HepG2 (cell line): ENCODE data around the gene KRTAP10-4. TPM values are rescaled to one million over a fixed set of nuclear protein-coding genes. Genes with fewer than 3 reads are reported as not detected.

Source experiments
- ATAC-seq: fragments of 200-7000 bp; cut with Tn5 transposase; 3 replicates; pipeline ENCODE4 v1.9.1; 2020; ENCODE audit warnings: mild to moderate bottlenecking, moderate library complexity
- BruUV-seq: library from RNA; stranded (reverse); fragments of 400-500 nt; replicated peaks from 2 replicates; lab custom pipeline; 2021; lab: Mats Ljungman, UMichigan
- CTCF ChIA-PET: fragments of 300-600 bp; formaldehyde crosslinking; extraction: SDS; loops from one replicate; lab custom pipeline; 2021; ENCODE audit warnings: low total read pairs, inconsistent platforms, low intra/inter-chr PET ratio; lab: Yijun Ruan, JAX
- POLR2A ChIA-PET: fragments of 350-600 bp; sonication (Branson Sonifier 250); formaldehyde crosslinking; loops from one replicate; lab custom pipeline; 2020; ENCODE audit warnings: antibody characterized with exemption, inconsistent platforms; lab: Yijun Ruan, JAX
- DNase-seq: peaks from one replicate; pipeline ENCODE4 v3.0.0-alpha.2; 2015; ENCODE audit warnings: low spot score
- FAIRE-seq: peaks from 3 replicates; lab custom pipeline; 2011; peaks lifted over from hg19 to GRCh38; lab: Jason Lieb, UNC
- H2AFZ ChIP-seq: one replicate; pipeline ENCODE4 v1.6.1; 2011; ENCODE audit warnings: low read length, inconsistent platforms
- H3K27ac ChIP-seq: fragments of 300-600 bp; 3 replicates; pipeline ENCODE4 v1.8.0; 2011; ENCODE audit warnings: mixed run types, mild to moderate bottlenecking, mixed read lengths, low read length, inconsistent platforms; ENCODE audit not compliant: insufficient read depth; ENCODE audit errors: extremely low read length
- H3K27me3 ChIP-seq, 2 experiments: fragments of 200-600 bp in 1 of 2; 2 replicates in 1 of 2; 3 replicates in 1 of 2; pipeline versions ENCODE4 v1.6.0 to v1.8.0; 2011; ENCODE audit warnings: low read length in 2 of 2, mild to moderate bottlenecking in 2 of 2, moderate library complexity in 2 of 2, inconsistent platforms in 1 of 2; ENCODE audit not compliant: insufficient read depth in 2 of 2, control insufficient read depth in 1 of 2
- H3K36me3 ChIP-seq, 2 experiments: fragments of 200-600 bp in 1 of 2; replicated peaks in 1 of 2; 2 replicates in 1 of 2; 3 replicates in 1 of 2; pipeline versions ENCODE4 v1.5.1 to v1.8.0; 2011; ENCODE audit warnings: low read length in 2 of 2, inconsistent platforms in 1 of 2; ENCODE audit not compliant: insufficient read depth in 2 of 2, control insufficient read depth in 1 of 2
- H3K4me1 ChIP-seq: 2 replicates; pipeline ENCODE4 v1.5.1; 2012; ENCODE audit warnings: low read length, inconsistent platforms; ENCODE audit not compliant: insufficient read depth
- H3K4me2 ChIP-seq: 2 replicates; pipeline ENCODE4 v1.6.0; 2011; ENCODE audit warnings: low read depth, low read length, inconsistent platforms
- H3K4me3 ChIP-seq, 3 experiments: fragments of 200-600 bp in 1 of 3; sonication (generic), shearing (Covaris generic) in 1 of 3; replicated peaks in 1 of 3; 2 replicates each; pipeline ENCODE4 v1.5.1; 2011 to 2016; ENCODE audit warnings: low read length in 3 of 3, inconsistent platforms in 2 of 3, low read depth in 2 of 3, mild to moderate bottlenecking in 2 of 3, control low read depth in 1 of 3, mixed read lengths in 1 of 3; ENCODE audit not compliant: insufficient read depth in 1 of 3
- H3K79me2 ChIP-seq: one replicate; pipeline ENCODE4 v1.6.1; 2011; ENCODE audit warnings: low read length, inconsistent platforms; ENCODE audit not compliant: insufficient read depth
- H3K9ac ChIP-seq: 2 replicates; pipeline ENCODE4 v1.6.0; 2011; ENCODE audit warnings: mild to moderate bottlenecking, low read depth, low read length, inconsistent platforms; ENCODE audit not compliant: insufficient read depth
- H3K9me3 ChIP-seq: 2 replicates; pipeline ENCODE4 v1.5.1; 2012; ENCODE audit warnings: mild to moderate bottlenecking, low read length
- H4K20me1 ChIP-seq: 2 replicates; pipeline ENCODE4 v1.6.0; 2011; ENCODE audit warnings: inconsistent platforms, mild to moderate bottlenecking, low read length, moderate library complexity; ENCODE audit not compliant: insufficient read depth
- E2F5 ChIP-seq: sonication (generic); formaldehyde crosslinking; conservative IDR thresholded peaks from 2 replicates; pipeline ENCODE4 v1.4.0; 2020; ENCODE audit warnings: missing genetic modification reagents
- MAF1 ChIP-seq: sonication (generic); formaldehyde crosslinking; IDR thresholded peaks from 2 replicates; pipeline ENCODE4 v1.5.0; 2020; ENCODE audit warnings: missing genetic modification reagents, borderline replicate concordance
- ZNF160 ChIP-seq: sonication (generic); formaldehyde crosslinking; IDR thresholded peaks from 2 replicates; pipeline ENCODE4 v1.8.0; 2022; ENCODE audit warnings: mild to moderate bottlenecking, inconsistent platforms, missing genetic modification reagents
- ZNF20 ChIP-seq: sonication (generic); formaldehyde crosslinking; IDR thresholded peaks from 2 replicates; pipeline ENCODE4 v1.4.0; 2020; ENCODE audit warnings: mild to moderate bottlenecking, moderate library complexity, missing genetic modification reagents
- ZNF205 ChIP-seq: IDR thresholded peaks from 2 replicates; pipeline ENCODE4 v1.6.1; 2018; ENCODE audit warnings: missing biosample characterization, missing genetic modification reagents
- ZNF251 ChIP-seq: sonication (generic); formaldehyde crosslinking; IDR thresholded peaks from 2 replicates; pipeline ENCODE4 v1.9.0; 2021; ENCODE audit warnings: mild to moderate bottlenecking, missing genetic modification reagents
- ZNF263 ChIP-seq: sonication (generic); formaldehyde crosslinking; IDR thresholded peaks from 2 replicates; pipeline ENCODE4 v1.4.0; 2020; ENCODE audit warnings: missing genetic modification reagents
- ZNF781 ChIP-seq: sonication (generic); formaldehyde crosslinking; IDR thresholded peaks from 2 replicates; pipeline ENCODE4 v1.5.1; 2020; ENCODE audit warnings: borderline replicate concordance, mild to moderate bottlenecking, missing genetic modification reagents; ENCODE audit errors: not compliant biosample characterization
- WGBS: methylation state at CpG from one replicate; pipeline ENCODE4 v1.1.6; 2017; ENCODE audit warnings: low lambda C conversion rate; 5-methylcytosine and 5-hydroxymethylcytosine counted together
- in situ Hi-C: cut with HindIII; loops from 2 replicates; pipeline ENCODE4 v1.10.0; 2017; ENCODE audit warnings: low pct_unique_long_range_greater_than_20kb; ENCODE audit not compliant: extremely low pct_ligation_motif_present
- intact Hi-C: fragments of 100-400 bp; cut with micrococcal nuclease; formaldehyde crosslinking; loops from one replicate; pipeline ENCODE4 v1.10.0; 2022; ENCODE audit not compliant: unreplicated experiment
- polyA plus RNA-seq, 8 experiments: library from polyadenylated mRNA; depleted of rRNA in 3 of 8; stranded (reverse) in 7 of 8; unstranded in 1 of 8; fragments of >200 nt; fragmentation: Illumina TruSeq in 4 of 8; extraction: Trizol in 4 of 8; gene quantifications; 2 replicates each; pipeline versions ENCODE4 v1.2.1 to v1.2.3, GENCODE V29; 2011 to 2016; ENCODE audit warnings: low read depth in 4 of 8, missing spikeins in 1 of 8, mixed read lengths in 1 of 8; ENCODE audit not compliant: insufficient read depth in 1 of 8
- total RNA-seq, 5 experiments: library from RNA; depleted of rRNA; stranded (reverse); fragments of >200 nt; fragmentation: Illumina TruSeq; extraction: Trizol; gene quantifications; 2 replicates each; pipeline ENCODE4 v1.2.3, GENCODE V29; 2016; ENCODE audit warnings: low read depth in 1 of 5
- TF ChIP-seq, protein P1 (sequence below): IDR thresholded peaks from 2 replicates; pipeline ENCODE4 v1.6.1; 2012; ENCODE audit warnings: inconsistent platforms

Gene KRTAP10-4
- total and polyA plus RNA-seq, 2 of the 13 experiments (the other 11 are each of a cell fraction or from before 2014, with no cell fraction given): not detected

- TF ChIP-seq ZNF781 (CRISPR knock-in tag): no peak
- no peak for TF ChIP-seq ZNF251 (CRISPR knock-in tag)
- TF ChIP-seq ZNF263 (CRISPR knock-in tag): no peak
- TF ChIP-seq MAF1 (CRISPR knock-in tag): no peak
- TF ChIP-seq ZNF205 (CRISPR knock-in tag): no peak
- no peak for TF ChIP-seq ZNF160 (CRISPR knock-in tag)
- no peak for TF ChIP-seq E2F5 (CRISPR knock-in tag)
- TF ChIP-seq ZNF20: no peak
- TF ChIP-seq, protein P1, sequence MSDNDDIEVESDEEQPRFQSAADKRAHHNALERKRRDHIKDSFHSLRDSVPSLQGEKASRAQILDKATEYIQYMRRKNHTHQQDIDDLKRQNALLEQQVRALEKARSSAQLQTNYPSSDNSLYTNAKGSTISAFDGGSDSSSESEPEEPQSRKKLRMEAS: no peak
- FAIRE-seq (no peak), ATAC-seq (no peak), DNase-seq (no peak)
- in situ Hi-C loops: no loop called here
- Histone ChIP-seq H3K4me3 (no peak overlapping the region), H3K27me3 (no peaks in the 10 kb centered on the region; a peak in 2 of 5 replicates), H4K20me1 (no peaks in the 10 kb centered on the region), H3K9me3 (peaks cover 17% of the 10 kb centered on the region; the same call in 1 of the 2 replicates), H3K27ac (no peak overlapping the region), H3K79me2 (no peaks in the 10 kb centered on the region), H2AFZ (no peak overlapping the region), H3K36me3 (no peaks in the 10 kb centered on the region), H3K4me2 (no peak overlapping the region), H3K9ac (no peak overlapping the region), H3K4me1 (no peaks in the 10 kb centered on the region; the same call in 1 of the 2 replicates)
- POLR2A ChIA-PET: no interaction called here
- WGBS: 21% methylated on average over 3 of the region's 3 CpGs
- no TSS peak for BruUV-seq
- intact Hi-C loops: no loop called here
- CTCF ChIA-PET: no interaction called here
Measured at GRCh38 chr21:44544566-44544965, 29.0 kb upstream of the KRTAP10-4 start.
